ENCODE measurements around the gene GABRB3. TPM values are rescaled to one million over a fixed set of nuclear protein-coding genes. Genes with fewer than 3 reads are reported as not detected.

Gene GABRB3
- total RNA-seq, 2 experiments from 2014 or later, result not detected

- POLR2A ChIA-PET, result no interaction called here
- CTCF ChIA-PET, result interaction anchor here (0.9 kb wide), 1 partner anchor 147 kb away, joined by 5 read pairs; no protein-coding TSS in a partner anchor
Measured at GRCh38 chr15:26572602-26573350, 200.1 kb downstream of the GABRB3 start.

- POLR2A ChIA-PET, result no interaction called here
- CTCF ChIA-PET, result no interaction called here
Measured at GRCh38 chr15:26571346-26571745, 201.5 kb downstream of the GABRB3 start.

- POLR2A ChIA-PET, result no interaction called here
- CTCF ChIA-PET, result no interaction called here
Measured at GRCh38 chr15:26565542-26565941, 207.3 kb downstream of the GABRB3 start.

- ChIA-PET CTCF (no interaction called here), POLR2A (no interaction called here)
Measured at GRCh38 chr15:26564361-26564760, 208.5 kb downstream of the GABRB3 start.

- CTCF ChIA-PET, result no interaction called here
- POLR2A ChIA-PET, result no interaction called here
Measured at GRCh38 chr15:26562336-26562735, 210.5 kb downstream of the GABRB3 start.

- CTCF ChIA-PET, result no interaction called here
- POLR2A ChIA-PET, result no interaction called here
Measured at GRCh38 chr15:26561896-26562295, 211.0 kb downstream of the GABRB3 start.

GRCh38 chr15:26561130-26561529, 211.7 kb downstream of the GABRB3 start:
- POLR2A ChIA-PET, result no interaction called here
- CTCF ChIA-PET, result no interaction called here

- ChIA-PET CTCF (no interaction called here), POLR2A (no interaction called here)
Measured at GRCh38 chr15:26555898-26556297, 217.0 kb downstream of the GABRB3 start.

GRCh38 chr15:26551473-26551872, 221.4 kb downstream of the GABRB3 start:
- POLR2A ChIA-PET, result no interaction called here
- CTCF ChIA-PET, result no interaction called here

GRCh38 chr15:26550880-26551279, 222.0 kb downstream of the GABRB3 start:
- CTCF ChIA-PET, result no interaction called here
- POLR2A ChIA-PET, result no interaction called here

GRCh38 chr15:26537663-26538062, 235.2 kb downstream of the GABRB3 start:
- POLR2A ChIA-PET, result no interaction called here
- CTCF ChIA-PET, result no interaction called here

GRCh38 chr15:26531489-26531888, 241.4 kb downstream of the GABRB3 start:
- ChIA-PET CTCF (no interaction called here), POLR2A (no interaction called here)

- POLR2A ChIA-PET, result no interaction called here
- CTCF ChIA-PET, result no interaction called here
Measured at GRCh38 chr15:26525096-26525495, 247.8 kb downstream of the GABRB3 start.

GRCh38 chr15:26521691-26522198, 251.1 kb downstream of the GABRB3 start:
- POLR2A ChIA-PET, result no interaction called here
- CTCF ChIA-PET, result no interaction called here

GRCh38 chr15:26521130-26521529, 251.7 kb downstream of the GABRB3 start:
- POLR2A ChIA-PET, result no interaction called here
- CTCF ChIA-PET, result no interaction called here

- POLR2A ChIA-PET, result no interaction called here
- CTCF ChIA-PET, result no interaction called here
Measured at GRCh38 chr15:26518885-26519284, 254.0 kb downstream of the GABRB3 start.

GRCh38 chr15:26516102-26516980, 256.5 kb downstream of the GABRB3 start:
- POLR2A ChIA-PET, result no interaction called here
- CTCF ChIA-PET, result no interaction called here

- CTCF ChIA-PET, result no interaction called here
- POLR2A ChIA-PET, result no interaction called here
Measured at GRCh38 chr15:26504009-26504408, 268.9 kb downstream of the GABRB3 start.

Data from activated CD8-positive, alpha-beta memory T cell treated with anti-CD3 and anti-CD28 coated beads for 36 hours (primary cell).